ENCODE results near the gene TRHDE. TPM values are rescaled to one million over a fixed set of nuclear protein-coding genes. Genes with fewer than 3 reads are reported as not detected.

The TRHDE gene, protein sequence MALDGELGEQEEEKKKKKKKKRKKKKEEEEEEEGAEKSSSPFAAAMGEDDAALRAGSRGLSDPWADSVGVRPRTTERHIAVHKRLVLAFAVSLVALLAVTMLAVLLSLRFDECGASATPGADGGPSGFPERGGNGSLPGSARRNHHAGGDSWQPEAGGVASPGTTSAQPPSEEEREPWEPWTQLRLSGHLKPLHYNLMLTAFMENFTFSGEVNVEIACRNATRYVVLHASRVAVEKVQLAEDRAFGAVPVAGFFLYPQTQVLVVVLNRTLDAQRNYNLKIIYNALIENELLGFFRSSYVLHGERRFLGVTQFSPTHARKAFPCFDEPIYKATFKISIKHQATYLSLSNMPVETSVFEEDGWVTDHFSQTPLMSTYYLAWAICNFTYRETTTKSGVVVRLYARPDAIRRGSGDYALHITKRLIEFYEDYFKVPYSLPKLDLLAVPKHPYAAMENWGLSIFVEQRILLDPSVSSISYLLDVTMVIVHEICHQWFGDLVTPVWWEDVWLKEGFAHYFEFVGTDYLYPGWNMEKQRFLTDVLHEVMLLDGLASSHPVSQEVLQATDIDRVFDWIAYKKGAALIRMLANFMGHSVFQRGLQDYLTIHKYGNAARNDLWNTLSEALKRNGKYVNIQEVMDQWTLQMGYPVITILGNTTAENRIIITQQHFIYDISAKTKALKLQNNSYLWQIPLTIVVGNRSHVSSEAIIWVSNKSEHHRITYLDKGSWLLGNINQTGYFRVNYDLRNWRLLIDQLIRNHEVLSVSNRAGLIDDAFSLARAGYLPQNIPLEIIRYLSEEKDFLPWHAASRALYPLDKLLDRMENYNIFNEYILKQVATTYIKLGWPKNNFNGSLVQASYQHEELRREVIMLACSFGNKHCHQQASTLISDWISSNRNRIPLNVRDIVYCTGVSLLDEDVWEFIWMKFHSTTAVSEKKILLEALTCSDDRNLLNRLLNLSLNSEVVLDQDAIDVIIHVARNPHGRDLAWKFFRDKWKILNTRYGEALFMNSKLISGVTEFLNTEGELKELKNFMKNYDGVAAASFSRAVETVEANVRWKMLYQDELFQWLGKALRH
- 0.08 TPM for total RNA-seq

DNA sequence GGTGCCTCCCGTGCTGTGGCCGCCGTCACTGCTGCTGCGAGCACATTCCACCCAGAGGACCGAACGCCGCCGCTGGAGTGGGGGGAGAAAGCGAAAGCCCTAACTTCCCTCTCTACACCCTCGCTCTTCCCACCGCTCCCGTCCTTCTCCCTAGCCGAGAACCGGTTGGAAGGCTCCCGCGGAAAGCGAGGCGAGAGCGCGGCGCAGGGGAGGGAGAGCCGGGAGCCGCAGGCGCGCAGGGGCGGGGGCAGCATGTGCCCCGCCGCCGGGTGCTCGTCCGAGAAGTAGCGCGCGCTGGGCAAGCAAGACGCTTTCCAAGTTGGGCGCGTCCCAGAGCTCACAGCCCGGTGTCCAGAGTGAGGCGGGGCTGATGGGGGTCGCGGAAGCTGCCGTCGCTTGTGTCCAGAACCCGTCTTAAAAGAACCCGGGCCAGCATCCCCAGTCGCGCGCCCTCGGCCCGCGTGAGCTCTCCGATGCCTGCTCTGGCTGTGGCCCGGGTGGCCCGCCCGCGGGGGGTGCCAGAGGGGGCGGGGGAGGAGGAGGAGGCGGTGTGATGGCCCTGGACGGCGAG lies at the start of gene TRHDE:
TSS of gene TRHDE (plus strand) at position 280 of the 571 bp plus-strand sequence. CDS start at position 554, 274 bp downstream.
- peak; percentile 26 for ATAC-seq

DNA sequence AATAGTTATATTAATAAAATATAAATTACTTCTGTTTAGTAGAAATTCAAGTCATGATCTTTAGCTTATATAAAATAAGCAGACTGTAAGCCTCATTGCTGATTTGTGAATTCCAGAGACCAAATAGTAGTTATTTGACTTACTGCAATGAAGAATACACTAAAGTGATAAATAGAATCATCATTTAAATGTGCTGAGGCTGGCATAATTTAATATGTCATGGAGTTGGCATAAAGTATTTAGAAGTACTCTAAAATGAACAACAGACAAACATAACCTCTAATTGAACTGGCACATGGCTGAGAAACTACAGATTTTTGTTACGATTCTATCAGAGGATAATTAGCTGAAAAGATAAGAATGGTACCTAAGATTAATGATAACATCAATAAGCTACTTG lies 45.7 kb upstream of the TRHDE start:
- no peak for ATAC-seq

DNA sequence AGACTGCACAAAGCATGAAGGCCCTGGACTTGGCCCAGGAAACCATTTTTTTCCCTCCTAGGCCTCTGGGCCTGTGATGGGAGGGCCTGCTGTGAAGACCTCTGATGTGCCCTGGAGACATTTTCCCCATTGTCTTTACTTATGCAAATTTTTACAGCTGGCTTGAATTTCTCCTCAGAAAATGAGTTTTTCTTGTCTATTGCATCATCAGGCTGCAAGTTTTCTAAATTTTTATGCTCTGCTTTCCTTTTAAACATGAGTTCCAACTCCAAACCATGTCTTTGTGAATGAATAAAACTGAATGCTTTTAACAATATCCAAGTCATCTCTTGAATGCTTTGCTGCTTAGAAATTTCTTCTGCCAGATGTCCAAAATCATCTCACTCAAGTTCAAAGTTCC lies 43.7 kb upstream of the TRHDE start:
- no peak for ATAC-seq

DNA sequence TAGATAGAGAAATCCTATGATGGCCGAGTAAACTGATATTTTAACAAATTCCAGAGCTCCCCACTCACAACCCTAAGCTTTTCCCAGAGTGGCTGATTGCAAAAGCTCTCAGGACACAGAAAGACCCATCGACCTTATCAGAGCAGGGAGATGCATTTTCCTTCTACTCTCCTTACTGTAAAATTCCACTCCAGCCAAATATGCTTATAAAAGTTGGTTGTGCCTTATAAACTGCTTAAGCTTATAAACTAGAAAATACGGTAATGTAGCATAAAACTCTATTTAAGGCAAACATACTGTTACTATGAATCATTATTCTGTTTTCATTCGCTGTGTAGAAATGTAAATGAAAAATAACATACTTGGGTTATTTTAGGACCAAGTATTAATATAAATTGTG lies 41.6 kb upstream of the TRHDE start:
- no peak for ATAC-seq

DNA sequence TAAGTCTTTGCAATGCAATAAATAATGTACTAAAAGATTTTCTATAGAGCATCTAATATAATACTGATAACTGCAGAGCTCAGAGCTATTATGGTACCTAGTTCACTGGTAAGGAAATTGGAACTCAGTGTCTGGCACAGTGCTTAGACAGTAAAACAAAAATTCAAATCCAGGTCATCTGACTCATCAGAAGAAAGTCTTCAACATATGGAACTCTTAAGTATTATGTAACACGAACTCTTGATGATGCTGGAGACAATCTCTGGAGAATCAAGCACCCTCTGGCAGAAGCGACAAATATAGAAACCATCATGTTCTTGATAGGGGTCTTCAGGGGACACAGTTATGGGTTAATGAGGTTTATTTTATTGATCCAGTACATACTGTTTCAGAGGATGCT lies 37.3 kb upstream of the TRHDE start:
- ATAC-seq: no peak

DNA sequence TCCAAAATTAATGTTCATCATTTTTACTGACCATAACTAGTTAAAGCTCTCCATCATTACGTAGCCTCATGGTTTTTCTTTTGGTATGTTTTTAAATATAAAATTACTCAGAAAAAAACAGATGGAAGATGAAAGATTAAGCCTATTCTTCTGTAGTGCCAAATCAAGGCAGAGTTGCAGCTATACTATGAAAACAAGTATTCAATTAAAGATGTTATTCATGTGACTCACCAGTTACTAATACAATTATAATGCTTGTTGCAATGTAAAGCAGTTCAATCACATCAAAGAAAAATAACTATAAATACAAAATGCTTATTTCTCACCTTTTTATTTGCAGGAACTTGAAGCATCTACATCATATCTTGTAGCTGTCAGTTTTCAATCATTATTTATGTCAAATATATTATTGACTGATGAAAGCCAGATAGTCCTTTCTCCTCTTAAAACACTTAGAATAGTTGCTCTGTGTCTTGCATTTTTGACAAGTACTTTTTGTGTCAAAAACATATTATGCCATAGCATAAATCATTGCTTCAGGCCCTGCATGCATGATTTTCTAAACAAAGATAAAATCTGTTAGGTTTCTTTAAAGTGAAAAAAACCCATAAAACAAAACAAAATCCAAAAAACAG lies 36.0 kb upstream of the TRHDE start:
- ATAC-seq: no peak

DNA sequence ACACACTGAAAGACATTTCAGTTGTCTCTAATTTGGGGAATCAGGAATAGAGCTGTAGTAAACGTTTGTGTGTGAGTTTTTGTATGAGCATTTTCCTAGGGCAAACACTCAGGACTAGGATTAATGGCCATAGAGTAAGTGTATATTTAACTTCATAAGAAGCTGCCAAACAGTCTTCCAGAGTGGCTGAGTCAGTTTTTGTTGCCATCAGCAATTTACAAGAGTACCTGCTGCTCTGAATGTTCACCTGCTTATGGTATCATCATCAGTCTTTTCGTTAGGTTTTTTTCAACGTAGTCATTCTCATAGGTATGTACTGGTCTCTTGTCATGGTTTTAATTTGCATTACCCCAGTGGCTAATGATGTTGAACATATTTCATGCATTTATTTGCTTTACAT lies 30.6 kb upstream of the TRHDE start:
- no peak for ATAC-seq

DNA sequence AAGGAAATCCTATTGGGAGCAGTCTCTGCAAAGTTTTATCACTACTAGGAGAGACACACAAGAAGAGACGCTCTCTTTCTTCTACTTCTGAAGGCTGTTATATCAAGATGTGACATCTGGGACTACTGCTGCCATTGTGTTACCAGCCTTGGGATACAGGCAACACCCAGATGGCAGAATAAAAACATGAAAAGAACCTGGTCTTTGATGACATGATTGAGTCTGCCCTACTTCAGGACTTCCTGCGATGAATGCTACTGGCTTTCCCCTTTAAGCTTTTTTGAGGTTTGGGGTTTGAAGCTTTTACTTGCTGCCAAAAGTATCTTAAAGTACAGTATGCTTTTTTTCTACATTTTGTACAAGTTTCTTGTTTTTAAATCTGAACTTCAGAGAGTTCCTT lies 29.2 kb upstream of the TRHDE start:
- no peak for ATAC-seq

DNA sequence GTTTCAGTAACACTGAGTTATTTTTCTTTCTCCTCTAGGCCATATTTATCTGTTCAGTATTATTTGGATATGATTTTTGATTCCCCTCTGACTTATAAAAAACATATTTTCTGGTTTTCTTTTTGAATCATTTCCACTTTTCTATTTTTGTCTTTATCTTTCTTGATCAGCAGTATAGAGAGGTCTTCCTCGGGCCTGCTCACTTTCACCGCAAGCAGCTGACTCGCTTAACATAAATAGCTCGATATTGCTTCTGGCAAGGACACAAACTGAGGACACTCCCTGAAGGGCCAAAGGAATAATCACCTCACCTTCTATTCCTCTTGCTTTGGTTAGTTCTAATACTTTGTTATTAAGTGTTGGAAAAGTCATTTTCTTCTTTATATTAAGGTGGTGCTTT lies 25.8 kb upstream of the TRHDE start:
- no peak for ATAC-seq

DNA sequence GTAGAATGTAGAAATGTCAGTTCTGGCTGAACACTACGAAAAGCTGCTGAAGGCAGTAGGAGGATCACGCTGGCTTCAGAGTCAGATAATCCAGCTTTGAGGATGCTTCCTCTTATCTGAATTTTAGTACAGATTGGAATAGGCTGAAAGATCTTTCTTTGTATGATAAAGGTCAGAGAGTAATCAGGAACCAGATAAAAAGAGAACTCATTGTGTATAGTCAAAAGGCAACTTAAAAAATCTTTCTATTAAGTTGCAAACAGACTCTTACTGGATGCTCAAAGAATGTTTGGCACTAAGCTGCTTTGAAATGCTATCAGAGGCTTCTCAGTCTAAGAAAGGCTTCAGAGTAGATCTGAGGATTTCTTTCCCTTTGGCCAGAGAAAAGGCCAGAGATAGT lies 21.8 kb upstream of the TRHDE start:
- ATAC-seq: no peak

DNA sequence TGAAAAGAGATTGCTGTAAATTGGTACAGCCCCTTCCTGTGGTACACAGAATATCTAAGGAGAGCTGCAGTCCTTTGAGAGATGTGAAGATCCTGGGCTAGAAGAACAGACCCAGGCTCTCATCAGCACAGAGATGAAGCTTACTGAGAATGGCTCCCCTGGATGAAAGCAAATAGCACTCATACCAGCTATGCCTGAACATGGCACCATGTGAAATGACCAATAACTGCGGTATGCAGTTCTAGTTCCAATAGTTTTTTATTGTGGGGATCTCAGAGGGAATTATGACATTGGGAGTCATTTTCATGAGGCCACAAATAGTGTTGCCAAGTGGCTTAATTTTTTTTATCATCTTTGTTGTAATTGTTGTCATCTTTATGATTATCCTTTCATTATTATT lies 15.4 kb upstream of the TRHDE start:
- no peak for ATAC-seq

DNA sequence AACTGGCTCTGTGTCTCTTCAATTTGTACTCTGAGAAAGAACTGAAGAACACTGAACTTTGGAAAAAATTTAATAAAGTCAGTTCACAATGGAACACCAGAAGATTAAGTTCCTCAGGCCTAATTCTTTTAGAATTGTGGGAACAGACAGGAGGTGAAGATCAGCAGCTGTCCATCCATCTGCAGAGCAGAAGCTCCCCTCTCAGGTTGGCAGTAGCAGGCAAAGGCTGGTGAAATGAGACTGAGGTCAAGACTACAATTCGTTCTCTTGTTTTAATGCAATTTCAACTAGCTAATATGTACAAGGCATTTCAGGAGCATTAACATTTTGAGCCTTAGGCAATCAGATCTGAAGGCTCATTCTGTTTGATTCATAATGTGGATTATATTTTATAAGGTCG lies 10.3 kb upstream of the TRHDE start:
- no peak for ATAC-seq

DNA sequence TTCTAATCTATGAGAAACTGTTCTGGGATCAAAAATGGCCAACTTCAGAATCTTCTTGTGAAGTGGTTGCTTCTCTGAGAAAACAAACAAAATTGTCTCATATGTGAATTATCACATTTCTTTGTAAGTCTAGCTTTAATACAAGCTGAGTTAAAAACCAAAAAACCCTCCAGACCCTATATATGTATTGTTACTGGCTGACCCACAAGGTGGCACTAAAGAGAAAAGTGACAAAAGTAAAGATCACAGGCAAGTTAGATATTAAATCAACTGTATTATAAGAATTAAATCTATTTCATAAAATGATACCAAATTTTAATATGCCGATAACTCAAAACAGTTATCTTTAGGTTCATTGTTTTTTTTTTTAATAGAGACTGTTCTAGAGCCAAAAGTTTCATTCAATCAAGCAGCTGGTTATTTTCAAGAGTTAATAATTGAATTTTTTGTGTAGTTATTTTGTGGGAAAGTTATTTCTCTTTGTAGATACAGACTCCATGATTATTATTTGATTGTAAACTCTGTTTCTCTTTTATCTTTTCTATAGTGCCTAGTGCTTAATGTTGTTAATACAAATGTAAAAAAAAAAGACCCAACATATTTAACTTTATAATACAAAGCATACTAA lies 7.5 kb upstream of the TRHDE start:
- no peak for ATAC-seq

DNA sequence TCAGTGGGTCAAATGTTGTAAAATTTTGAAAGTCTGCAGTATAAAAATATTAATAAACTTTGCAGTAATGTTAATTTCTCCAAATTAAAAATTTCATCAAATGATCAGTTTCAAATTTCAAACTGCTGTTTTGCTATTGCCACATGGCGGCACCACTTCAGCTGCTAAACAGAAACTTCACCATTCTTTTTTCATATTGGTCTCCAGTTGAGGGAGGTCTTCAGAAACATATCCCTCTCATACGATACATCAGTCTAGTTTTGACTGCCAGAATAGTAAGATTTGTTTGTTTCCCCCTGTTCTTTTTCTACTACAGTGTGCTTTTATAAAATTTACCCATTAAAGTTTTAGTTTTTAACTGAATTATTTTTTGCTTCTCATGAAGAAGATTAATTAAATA lies 4.2 kb upstream of the TRHDE start:
- no peak for ATAC-seq

DNA sequence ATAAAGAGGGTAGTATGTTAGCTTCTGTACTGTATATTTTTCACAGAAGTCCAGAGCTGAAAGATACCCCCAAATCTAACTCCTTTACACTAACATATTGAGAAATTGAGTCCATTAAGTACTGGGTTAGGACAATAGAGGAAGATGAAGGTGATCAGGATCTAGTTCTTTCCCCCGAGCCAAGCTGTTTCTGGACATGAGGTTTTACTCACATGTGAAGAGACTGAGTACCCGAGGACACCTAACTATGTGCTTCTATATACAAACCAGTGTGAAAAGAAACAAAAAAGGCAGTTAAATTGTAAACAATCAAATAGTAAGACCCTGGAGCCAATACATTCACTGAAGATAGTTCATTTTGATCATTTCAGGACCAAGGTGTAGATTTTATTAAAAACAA lies 3.8 kb upstream of the TRHDE start:
- ATAC-seq: no peak

DNA sequence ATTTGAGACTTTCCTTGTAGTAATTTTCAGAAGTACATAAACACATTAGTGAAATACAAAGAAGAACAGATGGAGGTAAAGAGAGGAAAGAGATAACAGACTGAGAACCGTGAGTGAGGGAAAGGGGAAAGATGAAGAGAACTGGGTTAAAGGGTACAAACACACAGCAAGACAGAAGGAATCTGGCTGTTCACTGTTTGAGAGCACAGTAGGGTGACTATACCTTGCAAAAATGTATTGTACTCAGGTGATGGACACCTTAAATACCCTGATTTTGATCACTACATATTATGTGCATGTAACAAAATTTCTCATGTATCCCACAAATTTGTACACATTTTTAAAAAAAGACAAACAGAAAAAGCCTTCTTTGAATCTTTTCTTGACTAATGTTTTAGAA lies 2.7 kb upstream of the TRHDE start:
- ATAC-seq: no peak

DNA sequence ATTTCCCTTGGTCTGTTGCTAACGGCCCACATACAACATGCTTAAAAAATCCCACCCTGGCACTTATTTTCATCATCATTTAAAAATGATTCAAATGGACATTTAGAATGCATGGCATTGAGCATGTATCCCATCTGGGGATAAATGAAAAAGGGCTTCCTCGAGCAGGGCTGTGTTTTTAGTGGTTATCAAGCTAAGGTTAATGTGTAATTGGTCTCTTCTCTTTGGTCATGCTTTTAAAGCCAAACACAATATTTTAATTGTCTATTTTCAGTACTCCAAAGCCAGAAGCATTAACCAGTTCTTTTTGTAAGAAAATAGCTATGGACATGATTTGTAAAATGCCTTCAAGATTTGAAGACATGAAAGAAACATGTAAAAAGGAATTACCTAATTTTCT lies 1.9 kb upstream of the TRHDE start:
- no peak for ATAC-seq

DNA sequence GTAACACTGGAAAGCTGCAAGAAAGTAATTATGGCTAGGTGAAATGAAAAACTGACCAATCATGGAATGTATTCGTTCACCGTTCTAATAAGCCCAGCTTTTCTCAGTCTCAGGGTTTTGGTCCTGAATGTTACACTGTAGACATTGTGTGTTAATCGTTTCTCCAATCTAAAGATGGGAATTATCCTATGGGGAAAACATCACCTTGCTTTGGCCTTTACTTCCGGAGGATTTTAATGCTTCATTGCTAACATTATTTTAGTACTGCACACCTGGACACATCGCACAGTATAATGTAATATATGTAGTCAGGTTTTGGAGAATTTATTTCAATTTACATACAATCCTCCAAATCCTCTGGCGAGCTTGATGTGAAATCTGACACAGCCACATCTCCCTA lies 1.2 kb upstream of the TRHDE start:
- no peak for ATAC-seq

DNA sequence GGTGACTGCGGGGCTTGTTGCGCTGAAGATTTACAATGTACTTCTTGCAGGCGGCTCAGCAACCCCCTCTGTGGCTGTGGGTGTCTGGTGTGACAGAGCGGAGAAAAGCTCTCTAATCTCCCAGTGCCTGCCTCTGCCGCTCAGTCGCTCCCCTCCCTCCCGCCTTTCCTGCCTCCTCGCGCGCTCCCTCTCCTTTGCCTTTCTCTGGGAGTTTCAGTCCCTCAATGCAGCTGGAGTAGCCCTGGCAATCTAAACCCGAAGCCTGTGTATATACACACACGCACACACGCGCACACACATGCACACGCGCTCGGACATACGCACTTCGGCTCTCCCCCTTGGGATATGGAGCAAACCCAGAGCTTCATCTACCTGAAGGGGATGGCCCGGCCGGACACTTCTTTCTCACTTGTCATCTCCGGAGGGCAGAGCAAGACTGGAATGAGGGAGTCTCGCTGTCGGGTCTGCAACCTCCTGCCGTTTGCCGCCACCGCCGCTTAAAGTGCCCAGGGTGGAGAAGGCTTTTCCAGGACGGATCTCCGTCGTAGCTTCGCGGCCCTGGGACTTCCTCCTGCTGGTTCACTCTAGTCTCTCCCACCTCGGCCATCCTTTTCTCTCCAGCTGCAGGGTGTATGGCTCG lies 599 bp upstream of the TRHDE start:
- ATAC-seq: peak; percentile 8

DNA sequence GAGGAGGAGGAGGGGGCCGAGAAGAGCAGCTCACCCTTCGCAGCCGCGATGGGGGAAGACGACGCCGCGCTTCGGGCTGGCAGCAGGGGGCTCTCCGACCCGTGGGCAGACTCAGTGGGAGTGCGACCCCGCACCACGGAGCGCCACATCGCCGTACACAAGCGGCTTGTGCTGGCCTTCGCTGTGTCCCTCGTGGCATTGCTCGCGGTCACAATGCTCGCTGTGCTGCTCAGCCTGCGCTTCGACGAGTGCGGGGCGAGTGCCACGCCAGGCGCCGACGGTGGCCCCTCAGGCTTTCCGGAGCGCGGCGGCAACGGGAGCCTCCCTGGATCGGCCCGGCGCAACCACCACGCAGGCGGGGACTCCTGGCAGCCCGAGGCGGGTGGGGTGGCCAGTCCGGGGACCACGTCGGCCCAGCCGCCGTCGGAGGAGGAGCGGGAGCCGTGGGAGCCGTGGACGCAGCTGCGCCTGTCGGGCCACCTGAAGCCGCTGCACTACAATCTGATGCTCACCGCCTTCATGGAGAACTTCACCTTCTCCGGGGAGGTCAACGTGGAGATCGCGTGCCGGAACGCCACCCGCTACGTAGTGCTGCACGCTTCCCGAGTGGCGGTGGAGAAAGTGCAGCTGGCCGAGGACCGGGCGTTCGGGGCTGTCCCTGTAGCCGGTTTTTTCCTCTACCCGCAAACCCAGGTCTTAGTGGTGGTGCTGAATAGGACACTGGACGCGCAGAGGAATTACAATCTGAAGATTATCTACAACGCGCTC lies 745 bp downstream of the TRHDE start:
- no peak for ATAC-seq

DNA sequence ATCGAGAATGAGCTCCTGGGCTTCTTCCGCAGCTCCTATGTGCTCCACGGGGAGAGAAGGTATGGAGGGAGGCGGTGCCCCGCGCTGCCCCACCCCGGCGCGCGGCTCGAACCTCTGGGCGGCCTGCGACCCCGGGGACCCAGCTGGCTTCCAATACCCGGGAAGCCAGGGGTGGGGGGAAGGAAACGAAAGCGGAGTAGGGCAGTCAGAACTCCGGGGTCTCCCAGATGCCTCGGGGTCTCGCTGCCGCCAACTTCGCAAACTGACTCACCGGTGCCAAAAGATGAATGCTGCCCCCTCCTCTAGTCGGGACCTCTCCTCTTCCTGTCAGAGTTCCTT lies 1.3 kb downstream of the TRHDE start:
- no peak for ATAC-seq
